ENCODE data around the gene ADAM30. TPM values are rescaled to one million over a fixed set of nuclear protein-coding genes. Genes with fewer than 3 reads are reported as not detected.

The ADAM30 gene
- total RNA-seq: not detected

GRCh38 chr1:119896303-119896702, at the start of gene ADAM30:
ADAM30 (minus strand) TSS chr1:119896515; CDS start chr1:119896336, 179 bp downstream.
- H3K27me3 ChIP-seq: peaks cover 0 to 43% (median 0%) of the 10 kb centered on the region in 4 donors
- DNase-seq: no peak
- no peaks in the 10 kb centered on the region for H3K4me1 ChIP-seq
- no peak within 1 kb of the TSS for H3K27ac ChIP-seq
- H3K9me3 ChIP-seq: no peaks in the 10 kb centered on the region
- TF ChIP-seq POLR2A (IDR thresholded peaks at IDR 0.05) (no peak), CTCF (IDR thresholded peaks at IDR 0.05) (no peak)
- 43 to 64% methylated on average over 14 to 22 of the region's 24 CpGs for WGBS, 2 donors
- H3K4me3 ChIP-seq: no peak within 1 kb of the TSS
- H3K36me3 ChIP-seq: no peaks in the 10 kb centered on the region
- intact Hi-C loops (cut with DNase I): no loop called here

GRCh38 chr1:119943216-119943615, 46.9 kb upstream of the ADAM30 start:
- Histone ChIP-seq H3K9me3 (no peaks in the 10 kb centered on the region), H3K27ac (no peak overlapping the region), H3K36me3 (peaks cover 13 to 79% (median 18%) of the 10 kb centered on the region in 3 donors), H3K4me1 (peaks cover 0 to 2% (median 0%) of the 10 kb centered on the region in 3 donors), H3K4me3 (no peak overlapping the region), H3K27me3 (no peaks in the 10 kb centered on the region)
- DNase-seq: no peak
- intact Hi-C loops (cut with DNase I): no loop called here
- WGBS, 2 donors: 66 to 78% methylated on average over 2 of the region's 2 CpGs
- TF ChIP-seq CTCF (IDR thresholded peaks at IDR 0.05) (no peak), POLR2A (IDR thresholded peaks at IDR 0.05) (no peak)

GRCh38 chr1:119941392-119941791, 45.1 kb upstream of the ADAM30 start:
- peaks cover 17 to 80% (median 24%) of the 10 kb centered on the region in 3 donors for H3K36me3 ChIP-seq
- WGBS, 2 donors: 82 to 94% methylated on average over 4 of the region's 4 CpGs
- intact Hi-C loops (cut with DNase I): no loop called here

GRCh38 chr1:119940697-119941096, 44.4 kb upstream of the ADAM30 start:
- H3K4me1 ChIP-seq: no peaks in the 10 kb centered on the region
- intact Hi-C loops (cut with DNase I): no loop called here
- no peaks in the 10 kb centered on the region for H3K9me3 ChIP-seq
- no peak for DNase-seq
- no peak for TF ChIP-seq CTCF (IDR thresholded peaks at IDR 0.05)
- no peak for TF ChIP-seq POLR2A (IDR thresholded peaks at IDR 0.05)
- H3K27ac ChIP-seq: no peak overlapping the region
- H3K27me3 ChIP-seq: no peaks in the 10 kb centered on the region
- no peak overlapping the region for H3K4me3 ChIP-seq
- H3K36me3 ChIP-seq: peaks cover 17 to 87% (median 30%) of the 10 kb centered on the region in 3 donors

More at GRCh38 chr1:119941392-119941791, 45.1 kb upstream of the ADAM30 start:
- TF ChIP-seq CTCF (IDR thresholded peaks at IDR 0.05) (no peak), POLR2A (IDR thresholded peaks at IDR 0.05) (no peak)
- Histone ChIP-seq H3K27ac (no peak overlapping the region), H3K27me3 (no peaks in the 10 kb centered on the region), H3K4me1 (no peaks in the 10 kb centered on the region), H3K4me3 (no peak overlapping the region), H3K9me3 (no peaks in the 10 kb centered on the region)
- DNase-seq: no peak

GRCh38 chr1:119937198-119937597, 40.9 kb upstream of the ADAM30 start:
- Histone ChIP-seq H3K27ac (no peak overlapping the region), H3K4me3 (no peak overlapping the region), H3K27me3 (no peaks in the 10 kb centered on the region), H3K4me1 (no peaks in the 10 kb centered on the region), H3K36me3 (peaks cover 33 to 100% (median 51%) of the 10 kb centered on the region in 3 donors), H3K9me3 (peaks cover 0 to 12% (median 0%) of the 10 kb centered on the region in 3 donors)
- no peak for DNase-seq
- intact Hi-C loops (cut with DNase I): no loop called here
- TF ChIP-seq POLR2A (IDR thresholded peaks at IDR 0.05) (no peak), CTCF (IDR thresholded peaks at IDR 0.05) (no peak)
- WGBS, 2 donors: 91 to 93% methylated on average over 5 of the region's 5 CpGs
